Left cardiac atrium (tissue), 4 donors: Measurements from ENCODE around the gene PIK3R2. TPM values are rescaled to one million over a fixed set of nuclear protein-coding genes. Genes with fewer than 3 reads are reported as not detected.

Experiments
- ATAC-seq, 2 donors: fragments of 200-7000 bp; cut with Tn5 transposase; one replicate each; pipeline ENCODE4 v1.9.1; 2020; ENCODE audit warnings: mild to moderate bottlenecking in 2 of 2, moderate library complexity in 2 of 2
- DNase-seq: peaks from one replicate; pipeline ENCODE4 v3.0.0-alpha.2; 2020
- intact Hi-C, 2 donors: fragments of 100-400 bp; cut with DNase I; formaldehyde crosslinking; loops; one replicate each; pipeline versions ENCODE4 v1.14.1 to v1.15.1; 2022 to 2023
- total RNA-seq, 2 donors: library from RNA; stranded (reverse); fragmentation: NEBNext Ultra II Directional; extraction: Animal tissue kit (Norgen Biotek cat#: 25700); gene quantifications; one replicate each; pipeline ENCODE4 v1.2.1, GENCODE V29; 2021
- donor health status: DM: no; HTN: yes; CAD: no.
- donor health status: DM: no; HTN: yes; CAD: no; lungs with severe emphysema.
- donor health status: DM: yes; HTN: yes; CAD: no.
- donor health status: Dilated cardiomyopathy.

PIK3R2 gene
- total RNA-seq, 2 donors from 2014 or later, result 22.1 to 24.5 TPM

DNA sequence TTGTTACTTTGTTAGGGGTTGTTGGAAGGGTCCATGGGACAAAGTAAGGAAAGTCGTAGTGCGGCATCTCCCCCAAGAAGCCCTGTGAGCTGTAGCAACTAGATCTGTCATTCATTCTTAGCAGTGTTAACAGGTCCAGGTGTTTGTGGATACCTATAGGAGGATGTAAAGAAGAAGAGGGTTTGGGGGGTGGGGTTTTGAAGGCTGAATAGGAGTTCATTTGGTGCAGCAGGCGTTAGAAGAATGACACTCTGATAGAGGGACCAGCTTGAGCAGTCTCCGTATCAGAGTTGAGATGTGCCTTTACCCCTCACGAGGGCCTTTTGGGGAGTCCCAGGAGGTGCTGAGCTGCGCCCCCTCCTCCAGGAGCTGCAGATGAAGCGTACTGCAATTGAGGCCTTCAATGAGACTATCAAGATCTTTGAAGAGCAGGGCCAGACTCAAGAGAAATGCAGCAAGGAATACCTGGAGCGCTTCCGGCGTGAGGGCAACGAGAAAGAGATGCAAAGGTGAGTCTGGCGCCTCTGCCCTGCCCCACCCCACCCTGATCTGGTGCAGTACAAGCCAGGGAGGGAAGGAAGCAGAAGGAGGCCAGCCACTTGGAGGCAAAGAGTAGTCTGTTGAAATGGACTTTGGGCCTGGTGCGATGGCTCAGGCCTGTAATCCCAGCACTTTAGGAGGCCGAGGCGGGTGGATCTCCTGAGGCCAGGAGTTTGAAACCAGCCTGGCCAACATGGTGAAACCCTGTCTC, 13.0 kb downstream of the PIK3R2 start:
- no peak for ATAC-seq
- intact Hi-C loops, result loop anchor here (5.0 to 10.0 kb wide), 2 partner anchors 51 to 54 kb away; no protein-coding TSS in a partner anchor
- no peak for DNase-seq

GRCh38 chr19:18167011-18167410, 14.0 kb downstream of the PIK3R2 start:
- DNase-seq, result no peak
- no peak for ATAC-seq
- intact Hi-C loops, result loop anchor here (5.0 to 10.0 kb wide), 2 partner anchors 52 to 55 kb away; no protein-coding TSS in a partner anchor

- DNase-seq (peak; percentile 53), ATAC-seq (peak; percentile 44 to 56)
- intact Hi-C loops, result loop anchor here (5.0 to 10.0 kb wide), 2 partner anchors 53 to 56 kb away; no protein-coding TSS in a partner anchor
Measured at GRCh38 chr19:18167975-18168645, 15.1 kb downstream of the PIK3R2 start.

DNA sequence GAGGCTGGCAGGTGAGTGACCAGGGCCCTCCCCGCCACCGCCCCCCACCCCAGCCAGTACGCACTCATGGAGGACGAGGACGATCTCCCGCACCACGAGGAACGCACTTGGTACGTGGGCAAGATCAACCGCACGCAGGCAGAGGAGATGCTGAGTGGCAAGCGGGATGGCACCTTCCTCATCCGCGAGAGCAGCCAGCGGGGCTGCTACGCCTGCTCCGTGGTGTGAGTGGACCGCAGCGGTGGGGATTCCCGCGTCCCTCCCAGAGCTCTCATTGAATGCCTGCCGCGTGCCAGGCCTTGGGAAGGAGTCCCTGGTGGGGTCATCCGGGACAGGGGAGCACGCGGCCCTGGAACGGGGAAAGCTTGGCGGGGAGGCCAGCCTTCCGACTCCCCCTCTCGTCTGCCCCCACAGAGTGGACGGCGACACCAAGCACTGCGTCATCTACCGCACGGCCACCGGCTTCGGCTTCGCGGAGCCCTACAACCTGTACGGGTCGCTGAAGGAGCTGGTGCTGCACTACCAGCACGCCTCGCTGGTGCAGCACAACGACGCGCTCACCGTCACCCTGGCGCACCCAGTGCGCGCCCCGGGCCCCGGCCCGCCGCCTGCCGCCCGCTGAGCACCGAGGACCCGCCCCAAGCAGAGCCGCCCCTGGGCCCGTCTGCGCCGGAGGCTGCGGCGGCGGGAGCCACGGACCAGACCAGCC, 15.9 kb downstream of the PIK3R2 start:
- no peak for DNase-seq
- intact Hi-C loops, result loop anchor here (5.0 to 10.0 kb wide), 2 partner anchors 54 to 57 kb away; no protein-coding TSS in a partner anchor
- ATAC-seq, result no peak

- intact Hi-C loops, result no loop called here
- peak in 1 of 2 donors; percentile 1 for ATAC-seq
- peak; percentile 51 for DNase-seq
Measured at GRCh38 chr19:18170714-18171255, 17.8 kb downstream of the PIK3R2 start.

DNA sequence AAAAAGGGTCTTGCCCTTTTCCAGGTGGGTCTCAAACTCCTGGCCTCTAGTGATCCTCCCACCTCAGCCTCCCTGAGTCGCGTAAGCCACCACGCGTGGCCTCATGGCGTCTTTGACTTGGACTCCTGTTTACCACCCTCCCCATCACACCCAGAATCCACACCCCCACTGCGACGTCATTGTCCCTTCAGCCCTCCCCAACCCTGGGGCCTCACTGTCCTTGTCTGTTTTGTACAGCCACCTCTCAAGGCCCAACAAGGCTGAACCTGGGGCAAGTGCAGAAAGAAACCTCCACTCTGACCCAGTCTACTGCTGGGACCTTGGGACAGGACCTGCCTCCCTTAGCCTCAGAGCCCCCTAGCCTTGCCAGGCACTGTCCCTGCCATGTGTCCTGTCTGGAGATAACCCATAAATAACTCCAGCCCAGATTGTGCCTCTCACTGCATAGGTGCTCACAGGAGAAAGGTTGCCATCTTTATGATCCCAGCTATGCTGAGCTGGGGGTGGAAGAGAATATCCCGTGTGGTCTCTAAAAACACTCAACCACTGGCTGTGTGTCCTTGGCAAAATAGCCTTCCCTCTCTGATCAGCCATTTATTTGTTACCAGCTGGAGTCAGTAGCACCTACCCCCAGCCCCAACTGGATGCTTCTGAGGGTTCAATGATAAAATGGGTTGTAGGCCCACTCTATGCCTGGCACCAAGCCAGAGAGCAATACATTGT, 18.8 kb downstream of the PIK3R2 start:
- intact Hi-C loops, result no loop called here
- ATAC-seq (no peak), DNase-seq (no peak)

GRCh38 chr19:18172331-18173053, 19.5 kb downstream of the PIK3R2 start:
- DNase-seq (no peak), ATAC-seq (no peak)
- intact Hi-C loops, result no loop called here

DNA sequence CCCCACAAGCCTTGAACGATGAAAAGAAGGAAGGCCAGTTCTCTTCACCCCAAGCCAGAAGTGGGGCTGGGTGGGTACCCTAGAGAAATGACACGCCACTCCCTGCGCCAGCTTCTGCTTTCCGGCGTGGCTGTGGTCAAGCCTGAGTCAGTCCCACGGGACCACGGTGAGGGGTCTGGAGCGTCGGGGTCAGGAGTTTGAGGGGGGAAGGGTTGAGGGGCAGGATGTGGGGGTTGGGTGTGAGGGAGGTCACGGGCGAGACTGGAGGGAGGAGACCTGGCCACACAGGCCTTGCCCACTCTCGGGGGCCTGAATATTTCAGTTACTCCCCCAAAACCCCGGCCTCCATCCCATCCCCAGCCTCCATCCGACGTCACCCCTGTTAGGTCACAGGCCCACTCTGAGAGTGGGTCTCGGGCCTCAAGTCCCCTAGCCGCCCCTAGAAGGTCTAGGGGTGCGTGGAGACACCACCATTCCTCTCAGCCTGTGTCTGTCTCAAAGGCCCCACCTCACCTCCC, 20.1 kb downstream of the PIK3R2 start:
- peak; percentile 73 for DNase-seq
- peak; percentile 12 to 48 for ATAC-seq
- intact Hi-C loops, result no loop called here

DNA sequence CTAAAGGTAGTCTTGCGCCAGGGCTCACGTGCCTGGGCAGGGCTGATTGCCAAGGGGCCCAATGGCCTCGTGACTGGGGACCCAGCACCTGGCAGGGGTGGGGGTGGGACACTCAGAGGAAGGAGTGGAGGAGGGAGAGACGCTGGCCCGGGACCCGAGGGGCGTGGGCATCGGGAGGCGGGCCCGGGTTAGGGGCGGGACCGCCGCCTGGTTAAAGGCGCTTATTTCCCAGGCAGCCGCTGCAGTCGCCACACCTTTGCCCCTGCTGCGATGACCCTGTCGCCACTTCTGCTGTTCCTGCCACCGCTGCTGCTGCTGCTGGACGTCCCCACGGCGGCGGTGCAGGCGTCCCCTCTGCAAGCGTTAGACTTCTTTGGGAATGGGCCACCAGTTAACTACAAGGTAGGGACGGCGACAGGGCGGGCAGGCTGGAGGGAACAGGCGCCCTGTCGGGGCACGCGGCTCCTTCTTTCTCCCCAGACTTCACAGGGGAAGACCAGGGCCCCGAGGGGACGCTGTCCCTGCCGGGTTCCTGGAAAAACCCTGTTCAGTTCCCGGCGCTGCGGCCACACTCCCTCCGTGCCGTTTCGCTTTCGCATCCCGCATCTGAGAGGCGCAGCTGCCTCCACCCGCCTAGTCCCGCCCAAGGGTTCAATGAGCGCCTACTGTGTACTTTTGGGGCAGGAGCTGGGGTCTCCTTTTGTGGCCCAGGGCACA, 20.8 kb downstream of the PIK3R2 start, which contains the start of gene IFI30:
IFI30 (plus strand) TSS at position 242 of the 717 bp plus-strand sequence; CDS start at position 271, 29 bp downstream.
- intact Hi-C loops, result no loop called here

DNA sequence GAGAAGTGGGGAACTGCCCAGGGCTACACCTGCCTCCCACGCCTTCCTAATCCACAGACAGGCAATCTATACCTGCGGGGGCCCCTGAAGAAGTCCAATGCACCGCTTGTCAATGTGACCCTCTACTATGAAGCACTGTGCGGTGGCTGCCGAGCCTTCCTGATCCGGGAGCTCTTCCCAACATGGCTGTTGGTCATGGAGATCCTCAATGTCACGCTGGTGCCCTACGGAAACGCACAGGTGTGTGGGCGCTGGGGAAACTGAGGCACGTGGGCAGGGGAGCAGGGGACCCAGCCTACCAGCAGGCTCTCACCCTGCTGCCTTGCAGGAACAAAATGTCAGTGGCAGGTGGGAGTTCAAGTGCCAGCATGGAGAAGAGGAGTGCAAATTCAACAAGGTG, 22.0 kb downstream of the PIK3R2 start:
- DNase-seq (no peak), ATAC-seq (no peak)
- intact Hi-C loops, result no loop called here

More for the DNA sequence above, 20.8 kb downstream of the PIK3R2 start, which contains the start of gene IFI30:
- DNase-seq (peak; percentile 77), ATAC-seq (peak; percentile 77 to 82)

DNA sequence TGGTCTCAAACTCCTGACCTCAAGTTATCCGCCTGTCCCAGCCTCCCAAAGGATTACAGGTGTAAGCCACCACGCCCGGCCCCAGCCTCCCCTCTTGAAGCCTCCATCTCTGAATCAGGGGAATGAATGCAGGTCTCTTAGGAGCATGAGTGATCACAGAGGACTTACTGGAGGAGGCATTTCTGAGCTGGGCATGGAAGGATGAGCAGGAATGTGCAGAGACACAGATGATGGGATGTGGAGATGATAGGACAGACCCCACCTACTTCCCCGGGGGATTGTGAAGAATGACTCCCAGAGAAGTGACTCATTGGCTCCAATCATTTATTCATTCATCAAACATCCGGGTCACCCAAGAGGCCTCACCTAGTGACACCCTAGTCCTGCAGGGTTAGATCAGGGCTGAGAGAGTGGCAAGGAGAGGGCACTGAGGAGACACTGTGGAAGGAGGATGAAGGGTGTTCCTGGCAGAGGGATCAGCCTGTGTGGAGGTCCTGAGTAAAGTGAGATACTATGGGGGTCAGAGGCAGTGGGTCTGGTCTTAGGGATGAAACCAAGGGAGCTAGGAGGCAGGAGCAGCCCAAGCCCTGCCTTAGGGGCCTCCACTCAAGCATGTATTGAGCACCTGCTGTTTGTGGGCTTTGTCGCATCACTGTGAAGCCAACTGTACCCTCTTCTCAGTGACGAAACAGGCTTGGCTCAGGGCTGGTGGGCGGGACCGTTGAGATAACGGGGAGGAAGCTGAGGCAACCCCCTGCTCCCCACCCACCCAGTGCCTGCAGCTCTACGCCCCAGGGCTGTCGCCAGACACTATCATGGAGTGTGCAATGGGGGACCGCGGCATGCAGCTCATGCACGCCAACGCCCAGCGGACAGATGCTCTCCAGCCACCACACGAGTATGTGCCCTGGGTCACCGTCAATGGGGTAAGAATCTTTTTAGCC, 23.7 kb downstream of the PIK3R2 start:
- no peak for DNase-seq
- intact Hi-C loops, result no loop called here
- no peak for ATAC-seq

DNA sequence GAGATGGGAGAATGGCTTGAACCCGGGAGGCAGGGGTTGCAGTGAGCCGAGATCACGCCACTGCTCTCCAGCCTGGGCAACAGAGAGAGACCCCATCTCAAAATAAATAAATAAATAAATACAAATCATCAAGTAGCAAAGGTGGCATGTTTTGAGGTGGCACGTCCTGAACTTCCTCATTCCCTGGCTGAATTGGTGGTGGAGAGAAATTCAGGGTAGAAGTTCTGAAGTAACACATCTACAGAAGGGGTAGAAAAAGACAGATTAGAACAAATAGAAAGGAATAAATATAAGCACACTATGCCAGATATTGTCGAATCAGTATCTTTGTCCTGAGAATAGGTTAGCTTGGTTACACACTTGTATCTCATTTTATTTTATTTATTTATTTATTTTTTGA, 27.0 kb downstream of the PIK3R2 start:
- ATAC-seq (no peak), DNase-seq (no peak)
- intact Hi-C loops, result no loop called here

GRCh38 chr19:18183529-18183928, 30.6 kb downstream of the PIK3R2 start:
- ATAC-seq, result no peak
- intact Hi-C loops, result no loop called here
- DNase-seq, result no peak

- intact Hi-C loops, result no loop called here
- no peak for DNase-seq
- no peak for ATAC-seq
Measured at GRCh38 chr19:18185538-18185937, 32.6 kb downstream of the PIK3R2 start.

DNA sequence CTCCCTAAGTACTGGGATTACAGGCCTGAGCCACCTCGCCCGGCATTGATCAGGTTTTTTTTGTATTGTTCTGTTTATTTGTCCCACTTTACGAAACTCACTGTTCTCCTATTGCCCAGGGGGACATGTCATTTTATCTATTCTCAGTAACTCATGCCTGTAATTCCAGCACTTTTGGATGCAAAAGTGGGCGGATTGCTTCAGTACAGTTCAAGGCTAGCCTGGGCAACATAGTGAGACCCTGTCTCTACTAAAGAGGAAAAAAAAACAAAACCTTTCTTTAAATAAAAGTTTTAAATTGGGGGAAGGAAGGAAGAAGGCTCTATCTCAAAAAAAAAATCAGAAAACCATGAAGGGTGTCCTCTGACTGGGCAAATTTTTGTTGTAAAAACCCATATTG, 37.3 kb downstream of the PIK3R2 start:
- DNase-seq (no peak), ATAC-seq (no peak)
- intact Hi-C loops, result no loop called here

- DNase-seq (no peak), ATAC-seq (no peak)
- intact Hi-C loops, result no loop called here
Measured at GRCh38 chr19:18191640-18192062, 38.7 kb downstream of the PIK3R2 start.
